Activated naive CD8-positive, alpha-beta T cell treated with anti-CD3 and anti-CD28 coated beads for 36 hours (primary cell): ENCODE data around the gene RAP2A. TPM values are rescaled to one million over a fixed set of nuclear protein-coding genes. Genes with fewer than 3 reads are reported as not detected.

Experiments used
- DNase-seq: peaks from one replicate; pipeline ENCODE4 v3.0.0; 2021
- H3K27ac Mint-ChIP-seq: one replicate; pipeline ENCODE4 v1.8.0; 2022; ENCODE audit warnings: mild to moderate bottlenecking, moderate library complexity, mixed read lengths
- H3K27me3 Mint-ChIP-seq: one replicate; pipeline ENCODE4 v1.8.0; 2022; ENCODE audit warnings: mild to moderate bottlenecking, mixed read lengths
- H3K36me3 Mint-ChIP-seq: one replicate; pipeline ENCODE4 v1.8.0; 2021; ENCODE audit warnings: mild to moderate bottlenecking, mixed read lengths
- H3K4me1 Mint-ChIP-seq: one replicate; pipeline ENCODE4 v1.8.0; 2021; ENCODE audit warnings: mixed read lengths
- H3K4me3 Mint-ChIP-seq: one replicate; pipeline ENCODE4 v1.8.0; 2022; ENCODE audit warnings: mild to moderate bottlenecking, moderate library complexity, mixed read lengths
- H3K9me3 Mint-ChIP-seq: one replicate; pipeline ENCODE4 v1.8.0; 2022; ENCODE audit warnings: mixed read lengths
- total RNA-seq, 2 experiments: library from RNA; stranded (reverse); gene quantifications; one replicate each; pipeline ENCODE4 v1.2.3, GENCODE V29; 2021

The RAP2A gene
- total RNA-seq, 2 experiments from 2014 or later = 16.2 to 18.6 TPM

DNA sequence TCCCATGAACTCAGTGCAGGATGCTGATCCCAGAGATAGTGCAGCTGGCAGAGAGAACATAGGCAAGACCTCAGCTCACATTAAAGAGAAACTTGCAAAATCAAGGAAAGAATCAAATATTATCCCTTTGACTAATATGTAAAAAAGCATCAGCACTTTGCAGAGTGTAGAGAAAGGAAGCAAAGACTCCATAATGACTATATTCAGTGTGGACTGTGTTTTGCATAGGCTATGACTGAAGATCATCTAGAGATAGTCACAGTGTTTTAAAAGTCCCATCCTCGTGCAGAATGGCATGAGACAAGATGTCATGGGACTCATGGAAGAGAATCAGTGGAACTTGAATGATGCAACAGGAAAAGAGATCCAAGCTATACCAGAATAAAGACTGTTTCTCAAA is 84.0 kb downstream of the RAP2A start:
- H3K36me3 Mint-ChIP-seq = no peaks in the 10 kb centered on the region
- no peaks in the 10 kb centered on the region for H3K4me1 Mint-ChIP-seq
- H3K27me3 Mint-ChIP-seq = peaks cover 14% of the 10 kb centered on the region
- no peak overlapping the region for H3K4me3 Mint-ChIP-seq
- H3K27ac Mint-ChIP-seq = no peak overlapping the region
- DNase-seq = no peak
- H3K9me3 Mint-ChIP-seq = peaks cover 4% of the 10 kb centered on the region

Other genes with a start within 250 kb of the RAP2A start
- gene MBNL2, start 211.8 kb upstream of the RAP2A start, total RNA-seq = 10 to 100 TPM; 12.5 to 13.6 TPM